GM19351 (cell line): ENCODE results near the gene CNOT8.
"Not testable (repeated sequence)": the region's sequence is repeated elsewhere in the genome, so short reads cannot be mapped to it uniquely, and the experiment has no call there.

Experiments used
- ATAC-seq: cut with Tn5 transposase; IDR thresholded peaks from one replicate; pipeline ENCODE4 v1.9.1; 2021; ENCODE audit warnings: mild to moderate bottlenecking, moderate library complexity; ENCODE audit not compliant: unreplicated experiment

Gene CNOT8

GRCh38 chr5:154858297-154858971 is at the start of gene CNOT8:
CNOT8 (plus strand) TSS chr5:154858627; CDS start chr5:154863279, 4,652 bp downstream.
- peak; percentile 71 for ATAC-seq

DNA sequence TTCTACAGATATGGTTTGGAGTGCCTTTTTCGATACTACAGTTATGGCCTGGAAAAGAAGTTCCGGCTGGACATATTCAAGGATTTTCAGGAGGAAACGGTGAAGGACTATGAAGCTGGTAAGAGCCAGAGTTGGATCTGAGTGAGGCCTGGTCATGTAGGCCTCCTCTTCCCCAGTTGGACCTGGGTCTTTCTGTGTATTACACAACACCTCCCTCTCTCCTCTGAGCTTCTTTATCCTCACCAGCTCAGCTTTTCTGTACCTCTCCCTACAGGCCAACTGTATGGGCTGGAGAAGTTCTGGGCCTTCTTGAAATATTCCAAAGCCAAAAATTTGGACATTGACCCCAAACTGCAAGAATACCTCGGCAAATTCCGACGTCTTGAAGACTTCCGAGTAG is 47.2 kb upstream of the CNOT8 start:
- ATAC-seq, result no peak

- peak; percentile 82 for ATAC-seq
These were observed 46.6 kb upstream of the CNOT8 start for GRCh38 chr5:154811653-154812465.

GRCh38 chr5:154813158-154813557 is 45.3 kb upstream of the CNOT8 start:
- ATAC-seq, result no peak

GRCh38 chr5:154813736-154814135 is 44.7 kb upstream of the CNOT8 start:
- no peak for ATAC-seq

- ATAC-seq, result no peak
These were observed 43.4 kb upstream of the CNOT8 start for GRCh38 chr5:154815025-154815424.

DNA sequence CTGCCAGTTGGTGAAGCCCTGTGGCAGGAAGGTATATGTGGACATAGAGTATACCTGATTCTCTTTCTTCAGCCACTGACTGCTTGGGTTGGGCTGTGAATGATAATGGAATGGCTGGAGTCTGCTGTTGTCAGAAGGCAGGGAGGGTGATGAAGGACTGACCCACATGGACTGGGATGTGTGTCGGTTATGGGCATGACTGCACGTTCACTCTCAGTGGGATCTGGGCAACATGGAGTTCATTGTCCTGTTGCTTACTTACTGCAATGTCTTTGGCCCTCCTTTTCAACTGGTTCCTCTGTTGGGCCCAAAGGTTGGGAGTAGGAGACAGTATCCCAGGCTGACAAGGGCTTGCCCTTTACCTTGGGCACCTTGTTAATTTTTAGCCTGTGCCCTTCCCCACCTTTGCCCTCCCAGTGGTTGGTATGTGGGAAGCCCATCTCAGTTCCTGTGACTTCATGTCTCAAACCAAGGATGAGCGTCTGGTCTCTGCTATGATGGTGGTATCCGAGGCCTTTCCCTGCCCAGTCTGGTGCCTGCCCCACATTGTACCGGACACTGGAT is 42.7 kb upstream of the CNOT8 start:
- ATAC-seq, result no peak

DNA sequence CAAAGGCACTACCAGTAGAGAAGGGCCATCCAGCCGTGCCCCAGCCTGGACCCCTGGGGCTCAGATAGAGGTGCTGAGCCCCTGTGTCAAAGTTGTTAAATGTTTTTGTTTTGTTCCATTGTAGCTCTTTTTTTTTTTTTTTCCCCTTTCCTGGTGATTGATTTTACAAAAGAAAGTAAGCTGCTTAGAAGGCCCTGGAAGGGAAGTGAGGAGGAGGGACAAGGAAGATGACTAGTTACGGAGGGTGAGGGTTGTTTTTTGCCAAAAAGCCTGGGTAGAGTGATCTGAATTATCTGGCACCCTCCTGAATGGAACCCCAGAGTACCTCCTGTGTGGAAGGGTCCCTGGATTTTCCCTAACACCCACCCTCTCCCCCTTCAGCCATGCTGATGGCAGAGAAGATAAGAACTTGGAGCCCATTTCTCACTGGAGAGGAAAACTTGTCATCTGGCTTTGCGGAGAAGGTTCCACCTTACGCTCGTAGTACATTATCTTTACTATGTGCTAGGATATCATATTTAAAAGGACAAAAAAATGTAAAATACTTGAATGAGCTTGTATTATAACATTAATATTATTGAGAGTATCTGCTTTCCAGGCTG is 41.4 kb upstream of the CNOT8 start:
- no peak for ATAC-seq

DNA sequence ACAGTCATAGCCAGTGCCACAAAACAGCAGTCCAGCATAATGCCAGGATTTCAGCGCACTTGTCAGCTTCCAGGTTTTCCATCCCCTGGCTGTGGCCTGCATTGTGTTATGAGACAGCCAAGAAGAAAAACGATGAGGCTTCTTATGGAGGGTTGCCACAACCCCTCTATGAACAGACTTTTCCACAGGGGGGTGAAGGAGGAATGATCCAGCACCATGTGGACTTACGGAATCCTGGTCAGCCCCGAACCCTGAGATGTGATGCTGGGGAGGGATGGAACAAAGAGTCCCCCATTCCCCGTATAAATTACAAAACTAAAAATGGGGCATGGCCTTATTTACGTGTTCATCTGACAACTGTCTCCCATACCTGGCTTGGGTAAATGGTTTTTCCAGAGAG is 40.6 kb upstream of the CNOT8 start:
- ATAC-seq, result no peak

DNA sequence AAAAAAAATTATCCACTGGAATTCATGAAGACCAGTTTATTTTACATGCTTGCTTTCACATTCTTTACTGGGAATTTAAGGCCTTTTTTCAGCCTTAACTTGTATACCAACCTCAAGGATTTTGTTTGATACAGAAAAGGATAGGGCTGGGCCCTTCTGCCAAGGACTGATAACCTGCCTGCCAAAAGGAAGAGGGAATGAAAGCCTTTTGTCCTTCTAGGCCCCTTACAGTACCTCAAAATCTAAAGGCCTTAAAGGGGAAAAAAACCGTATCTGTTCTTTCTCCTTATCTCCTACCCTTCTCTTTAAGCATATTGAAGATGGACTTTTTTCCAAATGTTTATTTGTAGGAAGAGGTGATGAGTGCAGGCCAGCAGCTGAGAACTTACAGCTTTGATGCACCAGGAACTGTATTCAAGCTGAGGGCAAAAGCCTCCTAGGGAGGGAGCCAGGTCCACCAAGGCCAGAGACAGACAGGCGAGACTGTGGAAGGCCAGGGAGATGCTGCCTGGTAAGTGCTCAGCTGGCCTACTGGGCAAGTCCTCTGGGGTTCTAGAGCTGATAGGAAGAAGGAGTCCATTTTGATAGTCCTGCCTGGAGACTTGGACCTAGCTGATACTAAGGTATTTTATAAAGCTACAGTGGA is 39.8 kb upstream of the CNOT8 start:
- no peak for ATAC-seq

- no peak for ATAC-seq
These were observed 38.9 kb upstream of the CNOT8 start for GRCh38 chr5:154819546-154819945.

- ATAC-seq, result no peak
These were observed 38.0 kb upstream of the CNOT8 start for GRCh38 chr5:154820383-154820782.

DNA sequence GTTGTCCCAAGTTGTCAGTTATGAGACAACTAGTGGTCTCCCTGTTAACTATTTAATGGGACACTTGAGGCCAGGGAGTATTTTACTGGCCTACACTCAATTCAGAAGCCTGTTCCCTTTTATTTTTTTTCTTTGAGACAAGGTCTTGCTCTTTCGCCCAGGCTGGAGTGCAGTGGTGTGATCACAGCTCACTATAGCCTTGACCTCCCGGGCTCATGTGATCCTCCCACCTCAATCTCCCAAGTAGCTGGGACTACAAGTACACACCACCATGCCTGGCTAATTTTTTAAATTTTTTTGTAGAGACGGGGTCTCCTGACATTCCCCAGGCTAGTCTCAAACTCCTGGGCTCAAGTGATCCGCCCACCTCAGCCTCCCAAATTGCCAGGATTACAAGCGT is 35.5 kb upstream of the CNOT8 start:
- ATAC-seq, result not testable (repeated sequence)

GRCh38 chr5:154823605-154824004 is 34.8 kb upstream of the CNOT8 start:
- ATAC-seq, result no peak

DNA sequence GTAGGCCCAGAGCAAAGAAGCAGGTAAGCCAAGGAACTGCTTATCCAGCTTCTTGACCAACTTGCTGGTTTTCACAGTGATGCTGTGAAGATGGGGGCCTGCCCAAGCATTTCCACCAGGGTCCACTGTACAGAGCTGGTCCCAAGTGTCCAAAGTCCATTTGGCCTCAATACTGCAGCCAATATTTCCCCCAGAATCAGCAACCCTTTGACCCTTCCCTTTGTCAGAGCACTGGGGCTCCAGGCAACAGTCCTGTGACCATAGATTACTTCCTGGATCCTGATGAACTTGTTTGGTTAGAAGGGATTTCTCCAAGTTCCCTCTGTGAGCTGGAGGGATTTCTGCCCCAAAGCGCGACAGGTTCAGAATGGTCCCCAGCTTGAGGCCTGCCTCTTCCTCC is 34.4 kb upstream of the CNOT8 start:
- no peak for ATAC-seq

GRCh38 chr5:154829181-154829588 is 29.2 kb upstream of the CNOT8 start:
- ATAC-seq, result no peak

DNA sequence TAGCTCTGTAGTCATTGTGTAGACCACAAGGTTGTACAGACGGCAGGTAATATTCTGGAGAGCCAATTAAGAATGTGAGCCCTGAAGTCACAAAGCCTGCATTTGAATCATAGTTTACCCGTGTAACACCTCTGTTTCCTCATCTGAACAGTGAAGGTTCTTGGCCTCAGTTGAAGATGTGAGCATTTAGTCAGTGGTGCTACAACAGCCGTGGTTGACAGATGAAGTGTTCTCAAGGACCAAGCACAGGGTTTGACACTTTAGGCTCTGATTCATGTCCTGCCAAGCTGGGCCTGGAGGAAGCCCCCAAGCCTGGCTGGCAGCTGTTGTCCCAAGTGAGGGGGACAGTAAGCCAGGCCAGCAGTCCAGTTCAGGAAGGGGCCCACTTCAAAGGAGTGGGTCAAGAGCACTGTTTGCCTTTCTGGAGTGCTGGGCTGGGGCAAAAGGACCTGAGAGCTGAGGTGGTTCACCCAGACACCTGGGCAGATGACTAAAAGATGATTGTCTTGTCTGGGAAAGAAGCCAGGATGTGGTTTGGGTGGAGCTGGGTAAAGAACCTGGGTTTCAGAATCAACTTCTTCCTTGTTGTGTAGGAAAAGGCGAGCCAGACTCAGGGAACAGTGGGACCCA is 28.7 kb upstream of the CNOT8 start:
- no peak for ATAC-seq

- ATAC-seq, result no peak
These were observed 28.2 kb upstream of the CNOT8 start for GRCh38 chr5:154830219-154830595.

GRCh38 chr5:154830596-154830995 is 27.8 kb upstream of the CNOT8 start:
- ATAC-seq, result no peak

DNA sequence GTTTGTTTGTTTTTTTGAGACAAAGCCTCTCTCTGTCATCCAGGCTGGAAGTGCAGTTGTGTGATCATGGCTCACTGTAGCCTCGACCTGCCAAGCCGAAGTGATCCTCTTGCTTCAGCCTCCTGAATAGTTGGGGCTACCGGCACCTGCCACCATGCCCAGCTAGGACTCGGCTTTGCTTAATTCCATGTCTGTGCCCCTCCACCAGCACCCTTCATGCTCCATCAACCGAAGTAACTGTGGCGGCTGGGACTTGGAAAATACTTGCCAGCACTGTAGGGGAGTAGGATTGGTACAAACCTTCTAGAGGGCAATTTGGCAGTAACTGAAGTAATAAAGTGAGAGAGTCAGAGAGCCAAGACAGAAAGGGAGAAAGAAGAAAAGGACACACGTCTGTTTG is 27.0 kb upstream of the CNOT8 start:
- no peak for ATAC-seq

- ATAC-seq, result not testable (repeated sequence)
These were observed 25.6 kb upstream of the CNOT8 start for GRCh38 chr5:154832804-154833203.
